B cell (primary cell): ENCODE results near the gene BRINP2. TPM values are rescaled to one million over a fixed set of nuclear protein-coding genes. Genes with fewer than 3 reads are reported as not detected.
A peak's percentile ranks its signal among the peaks of the same experiment; 100 is the strongest.

Experiments
- ATAC-seq: fragments of 200-7000 bp; cut with Tn5 transposase; one replicate; pipeline ENCODE4 v1.10.0; 2021; ENCODE audit warnings: low read depth, mild to moderate bottlenecking, moderate number of reproducible peaks, moderate library complexity
- CTCF ChIA-PET: fragments of 350-600 bp; sonication (Branson Sonifier 250); formaldehyde crosslinking; loops from one replicate; lab custom pipeline; 2021; ENCODE audit warnings: antibody characterized with exemption, inconsistent platforms; lab: Charles Lee
- POLR2A ChIA-PET: fragments of 350-600 bp; sonication (Branson Sonifier 250); formaldehyde crosslinking; loops from one replicate; lab custom pipeline; 2021; ENCODE audit warnings: antibody characterized with exemption; lab: Charles Lee
- DNase-seq: peaks from one replicate; pipeline ENCODE4 v3.0.0; 2013
- H2AFZ ChIP-seq: 2 replicates; pipeline ENCODE4 v1.6.1; 2012; ENCODE audit warnings: mild to moderate bottlenecking, low read depth, low read length; ENCODE audit not compliant: insufficient read depth, poor library complexity, severe bottlenecking
- H3K27ac ChIP-seq, 2 donors: 1 replicate in 1 of 2; 2 replicates in 1 of 2; pipeline ENCODE4 v1.5.1; 2012 to 2013; ENCODE audit warnings: low read length in 2 of 2, mild to moderate bottlenecking in 2 of 2, moderate library complexity in 1 of 2
- H3K27me3 ChIP-seq, 4 experiments: fragments of 200-600 bp in 1 of 4; sonication (generic) in 1 of 4; replicated peaks in 1 of 4; 1 replicate in 2 of 4; 2 replicates in 2 of 4; pipeline versions ENCODE4 v1.6.1 to v1.7.0; 2013 to 2016; ENCODE audit warnings: low read length in 3 of 4, mild to moderate bottlenecking in 2 of 4, mixed read lengths in 1 of 4, moderate library complexity in 1 of 4; ENCODE audit not compliant: insufficient read depth in 4 of 4, control insufficient read depth in 3 of 4; ENCODE audit errors: control extremely low read depth in 1 of 4
- H3K36me3 ChIP-seq, 2 experiments: replicated peaks in 1 of 2; 1 replicate in 1 of 2; 2 replicates in 1 of 2; pipeline versions ENCODE4 v1.6.1 to v1.7.1; 2013; ENCODE audit warnings: low read length in 1 of 2; ENCODE audit not compliant: insufficient read depth in 2 of 2, control insufficient read depth in 1 of 2; ENCODE audit errors: control extremely low read depth in 1 of 2, extremely low read depth in 1 of 2
- H3K4me1 ChIP-seq, 2 donors: fragments of 200-600 bp in 1 of 2; sonication (generic) in 1 of 2; 1 replicate in 1 of 2; 2 replicates in 1 of 2; pipeline versions ENCODE4 v1.5.1 to v1.6.1; 2013 to 2017; ENCODE audit warnings: low read length in 2 of 2; ENCODE audit not compliant: control insufficient read depth in 2 of 2, insufficient read depth in 2 of 2
- H3K4me2 ChIP-seq: replicated peaks from 2 replicates; pipeline ENCODE3; 2012; ENCODE audit warnings: mild to moderate bottlenecking, low read depth, low read length; ENCODE audit not compliant: poor library complexity, severe bottlenecking
- H3K4me3 ChIP-seq, 5 experiments: fragments of 200-600 bp in 1 of 5; sonication (generic) in 1 of 5; 1 replicate in 3 of 5; 2 replicates in 2 of 5; pipeline versions ENCODE4 v1.5.1 to v1.7.0; 2011 to 2016; ENCODE audit warnings: low read length in 4 of 5, mild to moderate bottlenecking in 4 of 5, low read depth in 2 of 5, control low read depth in 1 of 5, moderate library complexity in 1 of 5; ENCODE audit not compliant: insufficient read depth in 1 of 5; ENCODE audit errors: control extremely low read depth in 1 of 5, extremely low read depth in 1 of 5
- H3K79me2 ChIP-seq: fragments of 200-600 bp; sonication (generic); one replicate; pipeline ENCODE4 v1.6.0; 2016; ENCODE audit warnings: low read length; ENCODE audit not compliant: control insufficient read depth, insufficient read depth
- H3K9ac ChIP-seq: fragments of 200-600 bp; sonication (generic); 2 replicates; pipeline ENCODE4 v1.6.1; 2017; ENCODE audit warnings: mild to moderate bottlenecking, low read length, moderate library complexity
- H3K9me3 ChIP-seq, 3 donors: one replicate each; pipeline versions ENCODE4 v1.6.1 to v1.7.1; 2013; ENCODE audit warnings: low read length in 2 of 3; ENCODE audit not compliant: control insufficient read depth in 2 of 3, insufficient read depth in 1 of 3; ENCODE audit errors: control extremely low read depth in 1 of 3
- H4K20me1 ChIP-seq: 2 replicates; pipeline ENCODE4 v1.6.0; 2012; ENCODE audit warnings: mild to moderate bottlenecking, low read length; ENCODE audit not compliant: insufficient read depth, control insufficient read depth, poor library complexity, severe bottlenecking
- H3K27ac Mint-ChIP-seq: one replicate; pipeline ENCODE4 v1.8.0; 2021; ENCODE audit warnings: mixed read lengths
- H3K27me3 Mint-ChIP-seq: one replicate; pipeline ENCODE4 v1.8.0; 2021; ENCODE audit warnings: mixed read lengths
- H3K4me1 Mint-ChIP-seq: one replicate; pipeline ENCODE4 v1.8.0; 2021; ENCODE audit warnings: mixed read lengths
- H3K4me3 Mint-ChIP-seq: one replicate; pipeline ENCODE4 v1.8.0; 2021; ENCODE audit warnings: mixed read lengths
- H3K9me3 Mint-ChIP-seq: one replicate; pipeline ENCODE4 v1.8.0; 2022; ENCODE audit warnings: mixed read lengths; ENCODE audit not compliant: insufficient read depth
- CTCF ChIP-seq: fragments of 200-600 bp; IDR thresholded peaks from one replicate; pipeline ENCODE4 v1.8.0; 2022; ENCODE audit warnings: antibody characterized with exemption, mild to moderate bottlenecking
- EZH2 ChIP-seq: IDR thresholded peaks from 2 replicates; pipeline ENCODE4 v1.6.1; 2012; ENCODE audit warnings: borderline replicate concordance, low read depth, mild to moderate bottlenecking, moderate library complexity, low read length; ENCODE audit not compliant: insufficient read depth, poor library complexity, severe bottlenecking
- WGBS: methylation state at CpG from one replicate; pipeline ENCODE4 v1.1.5; 2013; ENCODE audit warnings: missing lambda C conversion rate; ENCODE audit not compliant: insufficient coverage; 5-methylcytosine and 5-hydroxymethylcytosine counted together
- intact Hi-C: fragments of 100-400 bp; cut with micrococcal nuclease; formaldehyde crosslinking; loops from one replicate; pipeline ENCODE4 v1.10.0; 2022
- polyA minus RNA-seq: library from RNA; depleted of rRNA, polyadenylated mRNA; stranded (reverse); fragments of >200 nt; gene quantifications from 2 replicates; pipeline ENCODE4 v1.2.3, GENCODE V29; 2012
- polyA plus RNA-seq: library from polyadenylated mRNA; depleted of rRNA; stranded (reverse); fragments of >200 nt; gene quantifications from 2 replicates; pipeline ENCODE4 v1.2.3, GENCODE V29; 2012
- total RNA-seq, 2 donors: library from RNA; stranded (reverse); fragments of 120-200 nt in 1 of 2; gene quantifications; 1 replicate in 1 of 2; 2 replicates in 1 of 2; pipeline versions ENCODE4 v1.2.3 to v1.2.4, GENCODE V29; 2013 to 2022

Gene BRINP2
- total RNA-seq (not detected in 2 replicates), polyA plus RNA-seq (not detected in 2 replicates), polyA minus RNA-seq (not detected in 2 replicates)
- total RNA-seq (2013), result 0.02 TPM

- Histone ChIP-seq H4K20me1 (no peaks in the 10 kb centered on the region), H3K9ac (no peak within 1 kb of the TSS), H3K36me3 (no peaks in the 10 kb centered on the region), H3K27ac (no peak within 1 kb of the TSS), H3K4me1 (peaks cover 0 to 5% of the 10 kb centered on the region in 2 donors), H3K4me2 (peak within 1 kb of the TSS; percentile 60), H3K9me3 (peaks cover 0 to 7% (median 0%) of the 10 kb centered on the region in 3 donors), H2AFZ (peak within 1 kb of the TSS; percentile 56), H3K27me3 (peaks cover 0 to 26% (median 19%) of the 10 kb centered on the region in 4 experiments), H3K79me2 (no peaks in the 10 kb centered on the region), H3K4me3 (peak within 1 kb of the TSS in 4 of 5 experiments; percentile 21 to 25 (median 24))
- DNase-seq (peak; percentile 33), ATAC-seq (peak; percentile 63)
- H3K27me3 Mint-ChIP-seq, result peaks cover 29% of the 10 kb centered on the region
- CTCF ChIA-PET, result interaction anchor here (0.9 kb wide), 1 partner anchor 11 kb away, joined by 3 read pairs; no protein-coding TSS in a partner anchor
- H3K9me3 Mint-ChIP-seq, result no peaks in the 10 kb centered on the region
- no peak within 1 kb of the TSS for H3K27ac Mint-ChIP-seq
- WGBS, result 6% methylated on average over 47 of the region's 49 CpGs
- POLR2A ChIA-PET, result no interaction called here
- intact Hi-C loops, result no loop called here
- peak within 1 kb of the TSS; percentile 21 for H3K4me3 Mint-ChIP-seq
- H3K4me1 Mint-ChIP-seq, result peaks cover 6% of the 10 kb centered on the region
- TF ChIP-seq EZH2, result no peak
- TF ChIP-seq CTCF, result no peak
These were observed at the start of gene BRINP2 for GRCh38 chr1:177170756-177171535. Gene BRINP2, plus strand, starts transcription at chr1:177170958. Its CDS starts 58,919 bp downstream, at chr1:177229877.
